Measurements from ENCODE around the gene FUT8. TPM values are rescaled to one million over a fixed set of nuclear protein-coding genes. Genes with fewer than 3 reads are reported as not detected.
"Not testable (repeated sequence)": the region's sequence is repeated elsewhere in the genome, so short reads cannot be mapped to it uniquely, and the experiment has no call there.

FUT8 gene
- total RNA-seq, 1 donor from 2014 or later: 22.2 TPM

DNA sequence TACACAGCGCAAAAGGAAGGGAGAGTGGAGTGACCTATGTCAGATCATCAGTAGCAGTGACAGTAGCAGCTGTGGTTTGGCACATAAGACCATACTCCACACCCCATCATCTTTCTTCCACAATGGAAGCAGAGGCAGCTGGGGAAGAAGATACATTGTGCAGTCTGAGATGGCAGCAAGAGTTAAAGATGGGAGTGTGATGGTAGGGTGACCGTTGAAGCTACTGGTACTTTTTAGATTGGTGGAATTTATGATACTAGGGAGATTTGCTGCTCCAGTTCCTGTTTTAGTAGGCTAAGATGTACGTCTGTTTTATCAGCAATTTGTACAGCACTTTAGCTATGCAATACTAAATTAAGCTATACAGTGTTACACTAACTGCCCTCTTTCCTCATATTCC lies 291.0 kb downstream of the FUT8 start:
- peak; percentile 21 for DNase-seq (ENCODE audit: low read depth)

DNA sequence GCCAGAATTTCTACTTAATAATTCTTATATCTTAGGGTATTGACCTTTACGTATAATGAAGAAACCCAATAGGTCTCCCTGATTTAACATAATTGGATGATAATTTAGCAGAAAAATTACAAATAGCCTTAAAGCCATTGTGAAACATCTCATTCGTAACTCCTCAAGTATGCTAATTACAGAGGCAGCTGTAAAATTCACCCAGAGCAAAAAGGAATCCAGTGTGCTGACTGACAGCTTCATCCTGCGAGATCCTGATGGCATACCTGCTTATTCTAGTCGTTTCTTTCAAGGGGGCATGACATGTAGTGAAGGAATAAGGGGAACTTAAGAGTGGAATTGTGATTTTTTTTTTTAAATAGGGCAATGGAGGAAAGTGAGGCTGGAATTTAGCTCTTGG lies 291.5 kb downstream of the FUT8 start:
- no peak for DNase-seq (ENCODE audit: low read depth)

- no peak for DNase-seq (ENCODE audit: low read depth)
These were observed 291.9 kb downstream of the FUT8 start for GRCh38 chr14:65704437-65704836.

DNA sequence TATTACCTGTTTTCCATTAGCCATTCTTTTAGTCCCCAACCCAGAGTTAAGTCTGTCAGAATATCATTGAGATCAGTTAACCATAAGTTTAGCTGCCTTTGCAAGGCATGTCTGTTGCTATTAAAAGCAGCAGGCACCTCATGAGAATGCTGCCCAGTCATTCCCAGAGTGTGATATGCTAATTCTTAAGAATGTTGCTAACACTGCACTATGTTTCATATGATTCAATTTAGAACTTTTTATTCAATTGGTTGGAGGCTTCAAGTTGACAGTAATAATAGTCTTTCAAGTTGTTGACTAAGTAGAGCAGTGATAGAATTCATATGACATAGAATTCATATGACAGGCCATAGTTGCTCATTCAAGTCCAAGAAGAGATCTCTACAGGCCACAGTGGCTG lies 292.3 kb downstream of the FUT8 start:
- DNase-seq (ENCODE audit: low read depth): peak; percentile 49

GRCh38 chr14:65709576-65709975 lies 297.0 kb downstream of the FUT8 start:
- DNase-seq (ENCODE audit: low read depth): no peak

DNA sequence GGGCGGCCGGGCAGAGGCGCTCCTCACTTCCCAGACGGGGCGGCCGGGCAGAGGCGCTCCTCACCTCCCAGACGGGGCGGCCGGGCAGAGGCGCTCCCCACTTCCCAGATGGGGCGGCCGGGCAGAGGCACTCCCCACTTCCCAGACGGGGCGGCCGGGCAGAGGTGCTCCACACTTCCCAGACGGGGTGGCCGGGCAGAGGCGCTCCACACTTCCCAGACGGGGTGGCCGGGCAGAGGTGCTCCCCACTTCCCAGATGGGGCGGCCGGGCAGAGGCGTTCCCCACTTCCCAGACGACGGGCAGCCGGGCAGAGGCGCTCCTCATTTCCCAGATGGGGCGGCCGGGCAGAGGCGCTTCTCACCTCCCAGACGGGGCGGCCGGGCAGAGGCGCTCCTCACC lies 304.3 kb downstream of the FUT8 start:
- not testable (repeated sequence) for DNase-seq (ENCODE audit: low read depth)

DNA sequence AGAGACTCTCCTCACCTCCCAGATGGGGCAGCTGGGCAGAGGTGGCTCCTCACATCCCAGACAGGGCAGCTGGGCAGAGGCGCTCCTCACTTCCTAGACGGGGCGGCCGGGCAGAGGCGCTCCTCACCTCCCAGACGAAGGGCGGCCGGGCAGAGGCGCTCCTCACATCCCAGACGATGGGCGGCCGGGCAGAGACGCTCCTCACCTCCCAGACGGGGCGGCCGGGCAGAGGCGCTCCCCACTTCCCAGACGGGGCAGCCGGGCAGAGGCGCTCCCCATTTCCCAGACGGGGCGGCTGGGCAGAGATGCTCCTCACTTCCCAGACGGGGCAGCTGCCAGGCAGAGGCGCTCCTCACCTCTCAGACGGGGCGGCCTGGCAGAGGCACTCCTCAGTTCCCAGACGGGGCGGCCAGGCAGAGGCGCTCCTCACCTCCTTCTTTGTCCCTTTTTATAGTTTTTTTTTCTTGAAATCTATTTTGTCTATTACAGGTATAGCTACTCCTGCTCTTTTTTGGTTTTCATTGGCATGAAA lies 304.9 kb downstream of the FUT8 start:
- not testable (repeated sequence) for DNase-seq (ENCODE audit: low read depth)

DNA sequence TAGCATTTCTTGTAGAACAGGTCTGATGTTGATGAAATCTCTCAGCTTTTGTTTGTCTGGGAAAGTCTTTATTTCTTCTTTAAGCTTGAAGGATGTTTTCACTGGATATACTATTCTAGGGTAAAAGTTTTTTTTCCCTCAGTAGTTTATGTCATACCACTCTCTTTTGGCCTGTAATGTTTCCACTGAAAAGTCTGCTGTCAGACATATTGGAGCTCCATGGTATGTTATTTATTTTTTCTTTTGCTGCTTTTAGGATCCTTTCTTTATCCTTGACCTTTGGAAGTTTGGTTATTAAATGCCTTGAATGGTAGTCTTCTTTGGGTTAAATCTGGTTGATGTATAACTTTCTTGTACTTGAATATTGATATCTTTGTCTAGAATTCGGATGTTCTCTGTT lies 306.1 kb downstream of the FUT8 start:
- no peak for DNase-seq (ENCODE audit: low read depth)

DNA sequence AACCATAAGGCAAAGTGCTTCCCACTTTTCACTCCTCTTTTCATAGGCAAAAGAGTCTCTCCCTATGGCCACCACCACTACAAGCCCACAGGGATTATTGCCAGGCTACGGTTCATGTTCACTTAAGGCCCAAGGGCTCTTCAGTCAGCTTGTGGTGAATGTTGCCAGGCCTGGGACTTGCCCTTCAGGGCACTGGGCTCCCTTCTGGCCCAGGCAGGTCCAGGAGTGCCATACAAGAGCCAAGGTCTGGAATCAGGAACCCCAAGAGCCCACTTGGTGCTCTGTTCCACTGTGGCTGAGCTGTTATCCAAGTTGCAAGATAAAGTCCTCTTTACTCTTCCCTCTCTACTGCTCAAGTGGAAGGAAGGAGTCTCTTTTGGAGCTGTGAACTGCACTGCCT lies 307.6 kb downstream of the FUT8 start:
- no peak for DNase-seq (ENCODE audit: low read depth)

GRCh38 chr14:65720743-65721142 lies 308.2 kb downstream of the FUT8 start:
- DNase-seq (ENCODE audit: low read depth): no peak

DNA sequence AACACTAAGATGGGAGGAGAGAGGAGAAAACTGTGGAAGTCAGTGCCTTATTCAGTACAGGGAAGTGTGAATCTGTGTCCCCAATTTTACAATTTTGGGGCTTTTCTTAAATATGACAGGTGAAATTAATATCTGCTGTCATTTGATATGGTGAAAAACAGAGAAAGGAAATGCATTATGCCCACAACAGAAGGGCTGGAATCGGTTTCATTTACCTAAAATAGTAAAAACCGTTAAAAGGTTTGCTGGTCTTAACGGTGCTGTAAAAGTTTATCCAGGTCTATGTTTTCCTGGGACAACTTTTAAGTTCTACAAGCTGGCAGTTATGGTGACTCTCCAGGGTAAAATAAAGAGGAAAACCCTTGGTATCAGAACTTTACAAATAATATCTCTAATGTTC lies 310.8 kb downstream of the FUT8 start:
- DNase-seq (ENCODE audit: low read depth): no peak

DNA sequence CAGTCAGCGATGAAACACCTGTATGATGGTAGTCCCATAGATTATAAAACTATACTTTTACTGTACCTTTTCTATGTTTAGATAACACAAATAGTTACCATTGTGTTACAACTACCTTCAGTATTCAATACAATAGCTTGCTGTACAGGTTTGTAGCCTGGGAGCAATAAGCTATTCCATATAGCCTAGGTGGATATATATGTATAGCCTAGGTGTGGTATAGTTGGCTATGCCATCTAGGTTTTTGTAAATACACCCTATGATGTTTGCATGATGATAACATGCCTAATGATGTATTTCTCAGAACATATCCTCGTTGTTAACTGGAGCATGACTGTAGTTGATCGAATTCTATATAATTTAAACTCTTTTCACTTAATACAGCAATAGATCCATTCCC lies 316.1 kb downstream of the FUT8 start:
- DNase-seq (ENCODE audit: low read depth): no peak

GRCh38 chr14:65729566-65729965 lies 317.0 kb downstream of the FUT8 start:
- DNase-seq (ENCODE audit: low read depth): no peak

- DNase-seq (ENCODE audit: low read depth): no peak
These were observed 319.5 kb downstream of the FUT8 start for GRCh38 chr14:65731933-65732506.

DNA sequence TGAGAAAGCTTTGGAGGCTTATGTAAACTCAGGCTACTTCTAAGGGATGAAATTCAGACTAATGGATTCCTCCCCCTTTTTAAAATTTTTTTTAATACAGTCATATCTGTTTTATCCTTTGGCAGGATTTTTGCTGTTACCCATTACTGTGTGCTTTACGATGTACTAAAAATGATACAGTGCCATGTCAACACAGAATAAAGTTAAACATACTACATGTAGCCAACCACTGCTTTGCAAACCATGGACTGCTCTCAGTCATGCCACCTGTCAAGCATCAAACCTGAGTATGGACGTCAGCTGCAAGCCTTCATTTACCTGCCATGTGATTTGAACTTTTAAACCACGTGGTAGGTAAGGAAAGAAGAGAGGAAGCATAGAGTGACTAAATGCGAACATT lies 325.8 kb downstream of the FUT8 start:
- no peak for DNase-seq (ENCODE audit: low read depth)

DNA sequence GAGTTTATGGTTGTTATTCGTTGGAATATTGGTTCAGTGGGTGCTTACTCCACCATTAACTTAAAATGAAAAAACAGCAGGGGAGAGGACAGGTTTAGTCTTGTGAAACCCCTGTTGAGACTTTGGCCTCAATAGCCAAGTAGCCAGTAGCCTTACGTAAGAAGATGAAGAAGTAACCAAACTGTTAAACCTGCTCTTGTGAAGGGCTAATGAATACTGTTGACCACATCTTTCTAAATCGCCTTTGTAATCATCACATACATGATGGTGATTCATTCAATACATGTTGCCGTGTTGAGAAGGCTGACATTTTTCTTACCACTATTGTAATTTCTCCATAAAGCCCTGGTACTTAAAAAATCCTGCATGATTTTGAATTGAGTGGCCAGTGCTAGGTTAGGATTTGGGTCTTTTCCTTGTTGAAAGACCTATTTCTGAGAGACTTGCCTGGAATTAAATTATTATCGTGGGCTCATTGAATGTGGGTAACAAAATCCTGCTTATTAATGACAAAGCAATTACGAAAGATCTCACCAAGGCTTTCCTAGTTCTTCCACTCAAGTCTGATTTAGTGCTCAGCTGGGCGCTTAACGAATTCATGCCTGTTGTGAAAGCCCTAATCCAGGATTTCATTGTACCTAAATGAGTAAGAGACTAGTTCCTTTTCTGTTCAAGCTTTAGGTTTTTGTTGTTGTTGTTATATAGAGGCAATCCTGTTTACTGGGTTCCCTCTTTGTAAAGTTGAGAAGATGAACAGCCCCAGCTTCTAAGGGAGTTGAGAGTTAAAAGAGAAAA lies 333.1 kb downstream of the FUT8 start:
- no peak for DNase-seq (ENCODE audit: low read depth)

GRCh38 chr14:65748796-65749195 lies 336.3 kb downstream of the FUT8 start:
- no peak for DNase-seq (ENCODE audit: low read depth)

DNA sequence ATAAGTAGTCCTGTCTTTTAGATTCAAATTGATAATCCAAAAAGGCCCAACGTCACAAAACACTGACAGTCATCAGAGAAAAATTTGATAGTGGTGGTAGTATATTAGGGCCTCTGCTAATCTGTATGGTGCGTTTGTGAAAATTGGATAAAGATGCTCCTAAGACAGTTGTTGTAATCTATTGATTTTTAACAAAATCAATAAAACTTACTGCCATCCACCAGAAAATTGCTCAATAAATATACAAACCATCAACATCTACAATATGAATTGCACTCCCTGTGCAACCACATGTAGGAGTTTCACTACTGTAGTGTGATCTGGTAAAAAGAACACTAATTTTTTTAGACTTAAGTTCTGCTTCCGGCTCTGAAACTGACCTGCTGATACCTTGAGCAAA lies 336.8 kb downstream of the FUT8 start:
- no peak for DNase-seq (ENCODE audit: low read depth)

DNA sequence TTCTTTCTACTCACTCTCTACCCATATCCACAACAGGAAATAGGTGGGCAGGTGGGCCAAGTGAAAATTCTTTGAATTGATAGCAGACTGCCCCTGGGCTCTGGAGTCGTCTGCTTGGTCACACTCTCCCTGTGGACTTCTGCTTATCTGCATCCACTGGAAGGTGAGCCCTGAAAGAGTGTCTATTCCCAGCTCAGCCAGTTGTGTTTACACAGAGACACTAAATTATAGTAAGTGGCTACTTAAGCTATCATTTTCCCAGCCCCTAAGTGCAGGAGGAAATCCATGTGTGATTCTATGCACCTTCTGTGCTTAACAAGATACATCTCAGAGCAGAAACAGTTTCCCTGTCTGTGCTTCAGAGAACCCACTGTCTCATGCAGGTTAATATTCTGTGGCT lies 338.4 kb downstream of the FUT8 start:
- no peak for DNase-seq (ENCODE audit: low read depth)

- no peak for DNase-seq (ENCODE audit: low read depth)
These were observed 339.0 kb downstream of the FUT8 start for GRCh38 chr14:65751510-65751909.

- no peak for DNase-seq (ENCODE audit: low read depth)
These were observed 340.5 kb downstream of the FUT8 start for GRCh38 chr14:65753061-65753460.

GRCh38 chr14:65755331-65755730 lies 342.8 kb downstream of the FUT8 start:
- DNase-seq (ENCODE audit: low read depth): no peak

GRCh38 chr14:65756880-65757279 lies 344.4 kb downstream of the FUT8 start:
- DNase-seq (ENCODE audit: low read depth): no peak

Measured in myocyte (in vitro differentiated cells).